Measurements from ENCODE around the gene PCDHB1. TPM values are rescaled to one million over a fixed set of nuclear protein-coding genes. Genes with fewer than 3 reads are reported as not detected.
A peak's percentile ranks its signal among the peaks of the same experiment; 100 is the strongest.

PCDHB1 gene
- polyA plus RNA-seq, 2 of the 4 experiments (the other 2 are of a cell fraction), result not detected

DNA sequence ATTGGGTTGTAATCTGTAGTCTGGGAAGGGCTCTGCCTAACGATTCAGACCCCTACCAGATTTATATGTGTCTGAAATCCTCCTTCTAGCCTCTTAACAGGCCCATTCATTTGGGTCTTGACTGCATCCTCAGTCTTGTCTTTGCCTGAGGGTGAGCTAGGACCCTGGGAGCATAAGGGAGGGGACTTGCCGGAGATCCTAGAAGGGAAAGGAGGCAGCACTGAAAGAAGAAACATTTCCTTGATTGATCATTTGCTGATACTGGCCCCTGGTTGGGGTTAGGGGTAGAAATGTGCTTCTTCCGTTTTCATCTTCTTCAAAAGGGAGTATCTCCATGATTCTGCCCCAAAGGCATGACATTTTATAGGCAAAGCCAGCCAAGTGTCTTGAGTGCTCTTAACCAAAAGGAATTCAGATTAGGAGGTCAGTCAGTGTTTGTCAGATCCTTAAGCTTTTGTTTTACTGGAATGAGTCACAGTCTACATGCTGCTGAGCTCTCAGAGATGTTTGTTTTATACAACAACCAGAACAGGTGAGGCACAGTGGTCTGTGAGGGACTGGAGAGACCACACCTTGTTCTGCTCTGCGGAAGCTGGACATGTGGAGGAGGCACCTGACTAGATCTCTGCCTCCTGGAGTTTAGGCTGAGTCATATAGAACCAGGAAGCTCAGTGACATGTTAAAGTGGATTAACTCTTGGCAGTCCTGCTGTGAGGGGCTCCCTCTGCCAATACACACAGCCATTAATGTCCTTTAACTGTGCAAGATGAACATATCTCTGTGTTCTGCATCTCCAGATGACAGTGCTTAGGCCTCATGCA is 47.2 kb upstream of the PCDHB1 start:
- TF ChIP-seq NFE2L2 (conservative IDR thresholded peaks at IDR 0.05; ENCODE audit: low read length) (0 out of 2 replicates have a peak, but pooled peaks have one; percentile 25), ESRRA (IDR thresholded peaks at IDR 0.05; ENCODE audit: borderline replicate concordance, low read length) (no peak), EHMT2 (IDR thresholded peaks at IDR 0.05; ENCODE audit: low read depth) (no peak), MAFK (IDR thresholded peaks at IDR 0.05; ENCODE audit: partially characterized antibody) (peak; percentile 40), HOXB13 (CRISPR knock-in tag; IDR thresholded peaks at IDR 0.05; ENCODE audit: low read depth) (no peak), HDAC2 (IDR thresholded peaks at IDR 0.05) (no peak), JUN (IDR thresholded peaks at IDR 0.05) (peak; percentile 39 to 48; a peak in 2 of 5 replicates), CHD2 (IDR thresholded peaks at IDR 0.05; ENCODE audit: low read length, partially characterized antibody) (no peak), CBX2 (IDR thresholded peaks at IDR 0.05; ENCODE audit: borderline replicate concordance, low read depth) (no peak), MYC (IDR thresholded peaks at IDR 0.05; ENCODE audit: borderline replicate concordance, low read length) (no peak), GATA3 (IDR thresholded peaks at IDR 0.05; ENCODE audit: borderline replicate concordance) (peak; percentile 13; the same call in 1 of the 2 replicates), ZFP36 (IDR thresholded peaks at IDR 0.05; ENCODE audit: borderline replicate concordance, partially characterized antibody) (no peak), FOSL2 (IDR thresholded peaks at IDR 0.05) (peak; percentile 66), FOSL2 (CRISPR knock-in tag; IDR thresholded peaks at IDR 0.05) (peak; percentile 70), HEYL (CRISPR knock-in tag; IDR thresholded peaks at IDR 0.05) (no peak), JUNB (IDR thresholded peaks at IDR 0.05) (peak; percentile 75), TFCP2L1 (CRISPR knock-in tag; IDR thresholded peaks at IDR 0.05) (no peak), SMC3 (IDR thresholded peaks at IDR 0.05) (no peak), EP300 (IDR thresholded peaks at IDR 0.05) (peak; percentile 21 to 56; a peak in 1 of 5 replicates)
- TF ChIP-seq, protein P1, sequence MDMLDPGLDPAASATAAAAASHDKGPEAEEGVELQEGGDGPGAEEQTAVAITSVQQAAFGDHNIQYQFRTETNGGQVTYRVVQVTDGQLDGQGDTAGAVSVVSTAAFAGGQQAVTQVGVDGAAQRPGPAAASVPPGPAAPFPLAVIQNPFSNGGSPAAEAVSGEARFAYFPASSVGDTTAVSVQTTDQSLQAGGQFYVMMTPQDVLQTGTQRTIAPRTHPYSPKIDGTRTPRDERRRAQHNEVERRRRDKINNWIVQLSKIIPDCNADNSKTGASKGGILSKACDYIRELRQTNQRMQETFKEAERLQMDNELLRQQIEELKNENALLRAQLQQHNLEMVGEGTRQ (IDR thresholded peaks at IDR 0.05), result peak; percentile 75
- TF ChIP-seq, protein P2, sequence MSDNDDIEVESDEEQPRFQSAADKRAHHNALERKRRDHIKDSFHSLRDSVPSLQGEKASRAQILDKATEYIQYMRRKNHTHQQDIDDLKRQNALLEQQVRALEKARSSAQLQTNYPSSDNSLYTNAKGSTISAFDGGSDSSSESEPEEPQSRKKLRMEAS (IDR thresholded peaks at IDR 0.05), result peak; percentile 62
- TF ChIP-seq, protein P3, sequence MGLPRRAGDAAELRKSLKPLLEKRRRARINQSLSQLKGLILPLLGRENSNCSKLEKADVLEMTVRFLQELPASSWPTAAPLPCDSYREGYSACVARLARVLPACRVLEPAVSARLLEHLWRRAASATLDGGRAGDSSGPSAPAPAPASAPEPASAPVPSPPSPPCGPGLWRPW (IDR thresholded peaks at IDR 0.05), result no peak
- H3K4me2 ChIP-seq, result peak overlapping the region; percentile 79
- FAIRE-seq, result peak; percentile 95
- POLR2A ChIA-PET, result interaction anchor here (1.3 kb wide), 1 partner anchor 36 kb away, joined by 5 read pairs; no protein-coding TSS in a partner anchor
- WGBS (ENCODE audit: missing lambda C conversion rate), result 9% methylated on average over 4 of the region's 4 CpGs
- CTCF ChIA-PET, result interaction anchor here (0.7 to 1.9 kb wide), 5 partner anchors 15 to 78 kb away, joined by 3 to 14 read pairs (median 3); partner anchors contain the start of genes PCDHAC1 and PCDHAC2
- DNase-seq (ENCODE audit: low read depth in 1 of 2, low spot score in 1 of 2), result peak; percentile 79 to 88
- peak overlapping the region; percentile 76 to 79 for H3K27ac ChIP-seq
- no peak overlapping the region for H3K4me3 ChIP-seq
- peak; percentile 88 to 90 for ATAC-seq
- H3K9me3 ChIP-seq, result no peaks in the 10 kb centered on the region
- peaks cover 37% of the 10 kb centered on the region for H3K4me1 ChIP-seq

DNA sequence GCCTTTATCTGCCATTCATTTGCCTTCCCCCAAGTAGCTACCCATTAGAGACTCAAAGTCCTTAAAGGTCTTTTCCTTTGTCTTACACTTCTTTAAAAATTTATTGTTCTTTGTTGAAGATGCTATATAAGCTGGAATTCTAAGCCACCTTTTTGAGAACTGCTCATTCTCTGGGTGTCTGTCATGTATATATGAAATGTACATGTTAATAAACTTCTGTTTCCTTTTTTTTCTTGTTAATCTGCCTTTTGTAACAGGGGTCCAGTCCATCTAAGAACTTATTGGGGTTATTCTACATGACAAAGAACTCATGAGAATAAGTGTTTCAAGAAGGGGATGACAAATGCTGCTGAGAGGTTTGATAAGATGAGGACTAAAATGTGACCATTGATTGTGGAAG is 43.4 kb upstream of the PCDHB1 start:
- DNase-seq (ENCODE audit: low read depth in 1 of 2, low spot score in 1 of 2) (no peak), FAIRE-seq (no peak), ATAC-seq (no peak)
- H3K4me2 ChIP-seq, result no peak overlapping the region
- no peaks in the 10 kb centered on the region for H3K9me3 ChIP-seq
- no peak overlapping the region for H3K27ac ChIP-seq
- H3K4me1 ChIP-seq, result peaks cover 23% of the 10 kb centered on the region
- ChIA-PET POLR2A (no interaction called here), CTCF (interaction anchor here (0.9 to 1.8 kb wide), 5 partner anchors 33 to 186 kb away, joined by 3 to 9 read pairs (median 5); partner anchors contain the start of genes PCDHA5 and PCDHAC1)
- no peak overlapping the region for H3K4me3 ChIP-seq
- TF ChIP-seq POLR2AphosphoS2 (conservative IDR thresholded peaks at IDR 0.05; ENCODE audit: low read length) (no peak), HEYL (CRISPR knock-in tag; IDR thresholded peaks at IDR 0.05) (no peak), JUNB (IDR thresholded peaks at IDR 0.05) (no peak), HOXA7 (CRISPR knock-in tag; IDR thresholded peaks at IDR 0.05) (no peak), EHMT2 (IDR thresholded peaks at IDR 0.05; ENCODE audit: low read depth) (no peak), HDAC2 (IDR thresholded peaks at IDR 0.05) (no peak), CBX2 (IDR thresholded peaks at IDR 0.05; ENCODE audit: borderline replicate concordance, low read depth) (no peak), RCOR1 (IDR thresholded peaks at IDR 0.05; ENCODE audit: low read depth, low read length) (no peak), BHLHE40 (IDR thresholded peaks at IDR 0.05; ENCODE audit: low read depth, low read length) (no peak), NFE2L2 (conservative IDR thresholded peaks at IDR 0.05; ENCODE audit: low read length) (no peak), RNF2 (IDR thresholded peaks at IDR 0.05; ENCODE audit: borderline replicate concordance, low read depth) (no peak)
- TF ChIP-seq, protein P4, sequence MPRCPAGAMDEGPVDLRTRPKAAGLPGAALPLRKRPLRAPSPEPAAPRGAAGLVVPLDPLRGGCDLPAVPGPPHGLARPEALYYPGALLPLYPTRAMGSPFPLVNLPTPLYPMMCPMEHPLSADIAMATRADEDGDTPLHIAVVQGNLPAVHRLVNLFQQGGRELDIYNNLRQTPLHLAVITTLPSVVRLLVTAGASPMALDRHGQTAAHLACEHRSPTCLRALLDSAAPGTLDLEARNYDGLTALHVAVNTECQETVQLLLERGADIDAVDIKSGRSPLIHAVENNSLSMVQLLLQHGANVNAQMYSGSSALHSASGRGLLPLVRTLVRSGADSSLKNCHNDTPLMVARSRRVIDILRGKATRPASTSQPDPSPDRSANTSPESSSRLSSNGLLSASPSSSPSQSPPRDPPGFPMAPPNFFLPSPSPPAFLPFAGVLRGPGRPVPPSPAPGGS (IDR thresholded peaks at IDR 0.05), result no peak
- TF ChIP-seq, protein P5, sequence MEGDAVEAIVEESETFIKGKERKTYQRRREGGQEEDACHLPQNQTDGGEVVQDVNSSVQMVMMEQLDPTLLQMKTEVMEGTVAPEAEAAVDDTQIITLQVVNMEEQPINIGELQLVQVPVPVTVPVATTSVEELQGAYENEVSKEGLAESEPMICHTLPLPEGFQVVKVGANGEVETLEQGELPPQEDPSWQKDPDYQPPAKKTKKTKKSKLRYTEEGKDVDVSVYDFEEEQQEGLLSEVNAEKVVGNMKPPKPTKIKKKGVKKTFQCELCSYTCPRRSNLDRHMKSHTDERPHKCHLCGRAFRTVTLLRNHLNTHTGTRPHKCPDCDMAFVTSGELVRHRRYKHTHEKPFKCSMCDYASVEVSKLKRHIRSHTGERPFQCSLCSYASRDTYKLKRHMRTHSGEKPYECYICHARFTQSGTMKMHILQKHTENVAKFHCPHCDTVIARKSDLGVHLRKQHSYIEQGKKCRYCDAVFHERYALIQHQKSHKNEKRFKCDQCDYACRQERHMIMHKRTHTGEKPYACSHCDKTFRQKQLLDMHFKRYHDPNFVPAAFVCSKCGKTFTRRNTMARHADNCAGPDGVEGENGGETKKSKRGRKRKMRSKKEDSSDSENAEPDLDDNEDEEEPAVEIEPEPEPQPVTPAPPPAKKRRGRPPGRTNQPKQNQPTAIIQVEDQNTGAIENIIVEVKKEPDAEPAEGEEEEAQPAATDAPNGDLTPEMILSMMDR (IDR thresholded peaks at IDR 0.05), result no peak
- TF ChIP-seq, protein P3 (IDR thresholded peaks at IDR 0.05), result no peak
- TF ChIP-seq, protein P6, sequence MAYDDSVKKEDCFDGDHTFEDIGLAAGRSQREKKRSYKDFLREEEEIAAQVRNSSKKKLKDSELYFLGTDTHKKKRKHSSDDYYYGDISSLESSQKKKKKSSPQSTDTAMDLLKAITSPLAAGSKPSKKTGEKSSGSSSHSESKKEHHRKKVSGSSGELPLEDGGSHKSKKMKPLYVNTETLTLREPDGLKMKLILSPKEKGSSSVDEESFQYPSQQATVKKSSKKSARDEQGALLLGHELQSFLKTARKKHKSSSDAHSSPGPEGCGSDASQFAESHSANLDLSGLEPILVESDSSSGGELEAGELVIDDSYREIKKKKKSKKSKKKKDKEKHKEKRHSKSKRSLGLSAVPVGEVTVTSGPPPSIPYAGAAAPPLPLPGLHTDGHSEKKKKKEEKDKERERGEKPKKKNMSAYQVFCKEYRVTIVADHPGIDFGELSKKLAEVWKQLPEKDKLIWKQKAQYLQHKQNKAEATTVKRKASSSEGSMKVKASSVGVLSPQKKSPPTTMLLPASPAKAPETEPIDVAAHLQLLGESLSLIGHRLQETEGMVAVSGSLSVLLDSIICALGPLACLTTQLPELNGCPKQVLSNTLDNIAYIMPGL (CRISPR knock-in tag; IDR thresholded peaks at IDR 0.05; ENCODE audit: borderline replicate concordance), result no peak

Data from A549 (cell line).